ENCODE measurements around the gene SELENOP.

GRCh38 chr5:42808888-42809611 lies 2.6 kb downstream of the SELENOP start:
- TF ChIP-seq, protein P1, sequence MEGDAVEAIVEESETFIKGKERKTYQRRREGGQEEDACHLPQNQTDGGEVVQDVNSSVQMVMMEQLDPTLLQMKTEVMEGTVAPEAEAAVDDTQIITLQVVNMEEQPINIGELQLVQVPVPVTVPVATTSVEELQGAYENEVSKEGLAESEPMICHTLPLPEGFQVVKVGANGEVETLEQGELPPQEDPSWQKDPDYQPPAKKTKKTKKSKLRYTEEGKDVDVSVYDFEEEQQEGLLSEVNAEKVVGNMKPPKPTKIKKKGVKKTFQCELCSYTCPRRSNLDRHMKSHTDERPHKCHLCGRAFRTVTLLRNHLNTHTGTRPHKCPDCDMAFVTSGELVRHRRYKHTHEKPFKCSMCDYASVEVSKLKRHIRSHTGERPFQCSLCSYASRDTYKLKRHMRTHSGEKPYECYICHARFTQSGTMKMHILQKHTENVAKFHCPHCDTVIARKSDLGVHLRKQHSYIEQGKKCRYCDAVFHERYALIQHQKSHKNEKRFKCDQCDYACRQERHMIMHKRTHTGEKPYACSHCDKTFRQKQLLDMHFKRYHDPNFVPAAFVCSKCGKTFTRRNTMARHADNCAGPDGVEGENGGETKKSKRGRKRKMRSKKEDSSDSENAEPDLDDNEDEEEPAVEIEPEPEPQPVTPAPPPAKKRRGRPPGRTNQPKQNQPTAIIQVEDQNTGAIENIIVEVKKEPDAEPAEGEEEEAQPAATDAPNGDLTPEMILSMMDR (IDR thresholded peaks at IDR 0.05): no peak
- no peak for TF ChIP-seq EP300 (IDR thresholded peaks at IDR 0.05)

All from ovary (tissue), 3 donors.